PC-3 (cell line): ENCODE data around the gene POLD1.

Source experiments
- CTCF ChIP-seq: fragments of 300-600 bp; sonication (generic); conservative IDR thresholded peaks from 2 replicates; pipeline ENCODE4 v1.5.1; 2017; ENCODE audit warnings: antibody characterized with exemption, low read depth, mild to moderate bottlenecking, low read length
- EZH2 ChIP-seq: fragments of 300-600 bp; sonication (generic); IDR thresholded peaks from one replicate; pipeline ENCODE4 v1.6.1; 2017; ENCODE audit warnings: antibody characterized with exemption, mild to moderate bottlenecking, low read length; ENCODE audit not compliant: unreplicated experiment

GRCh38 chr19:50458396-50459066 is 74.4 kb downstream of the POLD1 start:
- no peak for TF ChIP-seq CTCF
- no peak for TF ChIP-seq EZH2
